HL-60/S4 (cell line): ENCODE data around the gene CCDC24.

Source experiments
- in situ Hi-C: fragments of 300-500 bp; cut with MboI; formaldehyde crosslinking; loops from 2 replicates; pipeline ENCODE4 v1.14.3; 2022; ENCODE audit warnings: low sequenced_read_pairs

CCDC24 gene

DNA sequence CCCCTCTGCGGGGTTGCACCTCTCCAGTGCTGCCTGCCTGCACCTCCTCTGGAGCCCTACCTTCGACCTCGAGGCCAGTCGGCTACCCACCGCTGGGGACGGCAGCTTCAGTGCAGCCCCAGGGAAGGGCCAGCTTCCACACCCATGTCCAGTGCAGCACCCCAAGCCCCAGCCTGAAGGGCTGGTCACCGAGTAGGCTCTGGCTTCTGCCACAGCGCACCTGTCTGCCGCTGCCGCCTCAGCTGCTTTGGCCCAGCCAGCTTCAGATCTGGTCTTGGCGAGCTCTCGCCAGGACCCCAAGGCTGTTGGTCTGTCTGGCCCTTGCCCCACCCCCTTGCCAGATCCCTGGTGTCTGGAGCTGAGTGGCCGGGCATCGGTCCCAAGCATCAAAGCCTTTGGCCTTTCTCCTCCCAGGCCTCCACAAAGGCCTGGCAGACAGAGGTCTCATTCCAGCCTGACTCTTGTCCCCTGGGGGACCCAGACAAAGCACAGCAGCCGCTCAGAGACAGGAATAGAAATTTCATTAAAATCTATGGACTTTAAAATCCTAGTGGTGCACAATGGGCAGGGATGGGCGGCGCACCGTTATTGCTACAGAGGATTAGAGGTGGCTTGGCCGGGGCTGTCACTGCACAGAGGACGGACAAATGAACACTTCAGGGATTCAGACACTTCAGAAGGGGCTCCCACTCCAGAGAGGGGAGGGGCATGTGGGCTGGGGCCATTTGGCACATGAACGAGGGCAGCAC is 4.8 kb downstream of the CCDC24 start:
- in situ Hi-C loops: no loop called here

DNA sequence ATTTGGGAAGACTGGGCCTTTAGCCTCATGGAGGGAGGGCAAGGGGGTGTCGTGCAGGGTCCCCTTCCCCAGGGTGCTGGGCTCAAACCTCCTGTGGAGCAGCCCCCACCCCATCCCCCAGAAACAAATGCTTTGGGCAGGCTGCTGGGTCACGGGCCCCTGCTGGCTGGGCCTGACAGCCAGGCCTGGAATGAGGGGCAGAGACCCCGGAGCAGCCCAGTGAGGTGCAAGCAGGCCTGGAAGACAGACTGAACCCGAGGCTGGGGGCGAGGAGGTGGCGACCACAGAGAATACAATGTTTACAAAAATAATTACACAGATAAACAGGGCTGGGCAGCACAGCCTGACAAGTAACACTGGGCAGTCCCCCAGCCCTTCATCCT is 5.3 kb downstream of the CCDC24 start:
- in situ Hi-C loops: no loop called here

DNA sequence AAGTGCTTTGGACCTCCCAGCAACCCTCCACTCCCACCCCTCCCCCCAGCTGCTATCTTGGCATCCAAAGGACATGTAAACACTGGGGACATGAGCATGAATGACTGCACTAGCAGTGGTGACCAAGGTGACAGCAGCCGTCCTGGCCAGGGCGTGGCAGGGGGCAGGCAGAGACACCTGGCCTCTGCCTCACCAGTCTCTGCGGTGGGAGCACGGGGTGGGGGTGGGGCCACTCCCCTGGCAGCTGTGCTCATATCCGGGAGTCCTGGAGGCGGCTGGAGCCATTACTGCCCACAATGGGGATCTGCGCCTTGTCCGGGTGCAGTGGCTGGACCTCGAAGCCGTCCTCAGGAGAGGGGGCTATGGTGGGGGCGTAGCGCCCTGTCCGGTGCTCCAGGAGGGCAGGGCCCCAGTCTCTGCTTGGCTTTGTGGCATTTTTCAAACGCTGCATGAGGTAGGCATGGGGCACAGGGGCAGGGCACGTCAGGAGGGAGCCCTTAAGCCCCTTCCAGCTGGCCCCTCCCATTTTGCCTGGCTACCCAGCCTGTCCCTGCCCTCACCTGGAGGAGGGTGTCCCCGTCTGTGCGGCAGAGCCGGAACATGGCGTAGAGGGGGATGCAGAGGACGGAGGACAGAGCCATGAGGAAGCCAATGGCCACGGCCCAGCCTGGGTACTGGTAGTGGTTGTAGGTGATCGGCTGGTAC is 6.0 kb downstream of the CCDC24 start:
- in situ Hi-C loops: no loop called here

DNA sequence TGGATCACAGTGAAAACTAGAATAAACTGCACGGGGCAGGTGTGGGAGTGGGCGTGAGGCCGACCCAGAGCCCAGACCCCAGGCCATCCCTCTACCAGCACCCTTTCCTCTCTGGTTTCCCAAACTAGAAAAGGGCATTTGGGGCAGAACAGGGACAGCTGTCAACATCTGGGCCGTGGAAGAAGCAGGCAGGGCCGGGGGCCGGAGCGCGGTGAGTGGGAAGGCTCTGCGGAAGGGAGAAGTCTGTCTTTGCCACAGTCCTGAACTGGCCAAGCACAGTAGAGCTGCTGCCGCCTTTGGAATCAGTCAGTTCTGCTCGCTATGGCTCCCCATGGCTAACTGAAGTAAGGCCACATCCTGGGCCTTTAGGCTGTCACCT is 6.6 kb downstream of the CCDC24 start:
- in situ Hi-C loops: no loop called here

DNA sequence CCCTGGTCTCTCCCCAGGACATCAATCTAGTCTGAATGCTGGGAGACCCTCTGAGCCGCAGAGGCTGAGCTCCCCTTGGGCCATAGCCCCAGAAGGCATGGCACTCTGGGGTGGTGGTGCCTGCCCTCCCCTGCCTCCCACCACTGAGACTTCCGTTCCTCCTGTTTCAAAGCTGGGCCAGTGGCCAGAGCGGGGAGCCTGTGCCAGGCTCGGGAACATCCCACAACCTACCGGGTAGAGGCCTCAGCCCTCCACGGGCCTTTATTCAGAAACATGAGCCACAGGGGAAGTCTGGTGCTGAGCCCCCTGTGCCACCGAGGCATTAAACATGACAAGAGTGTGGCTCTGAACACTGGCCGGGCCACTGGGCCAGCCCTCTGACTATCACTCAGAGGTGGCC is 8.1 kb downstream of the CCDC24 start:
- in situ Hi-C loops: no loop called here

DNA sequence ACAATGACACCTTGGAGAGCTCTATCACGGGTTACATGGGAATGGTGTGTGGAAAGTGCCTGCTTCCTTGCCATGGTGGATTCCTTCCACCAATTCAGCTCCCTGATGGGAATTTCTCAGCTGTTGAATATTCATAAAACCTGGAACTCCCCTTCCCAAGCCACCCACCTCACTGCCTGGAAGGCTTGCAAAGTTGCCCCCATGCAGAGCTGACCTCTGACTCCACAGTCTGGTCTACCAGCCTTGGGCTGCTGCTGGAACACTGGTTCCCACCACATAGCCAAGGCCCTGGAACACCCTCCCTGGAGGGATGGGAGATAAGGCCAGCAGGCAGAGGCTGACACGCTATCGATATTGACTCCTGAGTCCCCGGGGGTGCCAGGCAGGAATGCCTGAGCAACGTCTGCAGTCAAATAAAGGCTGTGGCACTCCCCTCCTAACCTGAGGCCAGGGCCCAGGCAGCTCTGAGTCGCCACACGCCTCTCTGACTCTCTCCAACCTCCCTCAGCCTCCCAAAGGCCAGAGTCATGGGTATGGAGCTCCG is 8.8 kb downstream of the CCDC24 start:
- in situ Hi-C loops: no loop called here

DNA sequence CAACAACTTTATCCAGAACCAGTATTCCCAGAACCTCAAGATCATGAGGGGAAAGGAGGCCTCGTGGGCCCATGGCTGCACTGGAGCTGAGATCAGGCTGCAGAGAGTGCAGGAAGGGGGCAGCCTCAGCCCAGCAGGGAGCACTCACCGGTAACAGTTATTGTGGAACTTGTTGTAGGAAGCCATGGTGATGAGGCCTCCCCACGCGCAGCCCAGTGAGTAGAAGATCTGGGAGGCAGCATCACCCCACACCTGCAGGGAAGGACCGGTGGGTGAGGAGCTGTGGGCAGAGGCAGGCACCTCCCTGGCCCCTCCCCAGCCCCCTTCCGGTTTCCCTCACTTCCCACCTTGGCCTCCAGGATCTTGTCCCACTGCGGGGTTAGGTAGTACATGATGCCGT is 10.8 kb downstream of the CCDC24 start:
- in situ Hi-C loops: no loop called here

DNA sequence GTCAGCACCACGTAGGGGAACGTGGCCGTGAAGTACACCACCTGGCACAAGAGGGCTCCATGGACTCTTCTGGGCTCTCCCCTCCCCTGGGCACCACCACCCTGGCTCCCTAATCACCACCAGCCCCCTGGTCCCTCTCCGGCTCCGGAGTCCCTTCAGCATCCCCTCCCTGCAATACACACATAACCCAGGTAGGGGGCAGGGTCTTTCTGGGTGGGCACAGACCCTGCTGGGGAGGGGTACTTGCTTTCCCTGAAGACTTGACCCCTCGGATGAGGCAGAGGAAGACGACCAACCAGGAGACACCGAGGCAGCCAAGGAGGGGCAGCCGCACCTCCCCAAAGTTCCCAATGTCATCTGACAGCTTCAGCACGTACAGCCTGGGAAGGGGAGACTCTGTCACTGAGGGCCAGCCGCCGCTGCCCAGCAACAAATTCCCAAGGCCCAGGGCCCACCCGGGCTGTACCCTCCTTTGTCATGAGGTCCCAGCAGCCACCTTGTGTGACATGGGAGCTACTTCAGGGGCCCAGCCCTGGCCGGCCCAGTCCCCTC is 11.3 kb downstream of the CCDC24 start:
- in situ Hi-C loops: no loop called here

DNA sequence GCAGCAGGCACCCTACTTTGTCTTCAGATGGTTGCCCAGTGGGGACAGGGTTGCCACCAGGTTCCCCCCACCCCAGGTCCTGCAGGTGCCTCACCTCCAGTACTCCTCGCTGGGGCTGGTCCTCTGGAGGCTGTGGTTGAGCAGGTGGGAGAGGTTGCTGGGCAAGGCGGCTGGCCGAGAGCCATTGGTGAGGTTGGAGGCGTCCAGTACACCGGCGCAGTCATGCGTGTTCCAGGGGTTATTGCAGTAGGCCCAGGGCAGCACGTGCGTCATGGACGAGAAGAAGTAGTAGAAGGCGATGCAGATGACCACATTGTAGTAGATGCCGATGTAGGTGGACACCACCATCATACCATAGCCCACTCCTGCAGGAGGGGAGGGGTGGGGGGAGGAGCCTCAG is 16.9 kb downstream of the CCDC24 start:
- in situ Hi-C loops: no loop called here

DNA sequence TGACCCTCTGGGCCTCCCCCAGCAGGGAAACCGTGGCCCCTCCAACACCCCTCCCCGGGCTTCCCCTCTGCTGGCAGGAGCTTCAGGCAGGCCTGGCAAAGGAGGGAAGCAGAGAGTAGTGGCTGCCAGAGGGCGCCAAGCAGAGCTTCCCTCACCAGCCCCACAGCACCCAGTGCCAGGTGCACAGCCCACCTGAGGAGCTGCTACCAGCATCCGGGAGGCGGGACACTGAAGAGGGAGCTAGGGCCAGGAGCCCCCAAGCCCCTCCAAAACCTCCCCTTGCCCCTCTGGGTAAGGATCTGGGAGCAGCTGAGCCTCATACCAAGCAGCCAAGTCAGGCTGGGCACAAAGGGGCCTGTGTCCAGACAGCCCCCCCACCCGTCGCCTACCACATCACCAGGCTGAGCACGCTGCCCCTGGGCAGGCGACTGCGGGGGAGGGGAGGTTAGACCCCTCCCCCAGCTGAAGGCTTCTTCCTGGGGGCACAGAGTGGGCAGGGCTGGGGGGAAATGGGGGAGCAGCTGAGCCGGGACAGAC is 19.6 kb downstream of the CCDC24 start:
- in situ Hi-C loops: no loop called here

DNA sequence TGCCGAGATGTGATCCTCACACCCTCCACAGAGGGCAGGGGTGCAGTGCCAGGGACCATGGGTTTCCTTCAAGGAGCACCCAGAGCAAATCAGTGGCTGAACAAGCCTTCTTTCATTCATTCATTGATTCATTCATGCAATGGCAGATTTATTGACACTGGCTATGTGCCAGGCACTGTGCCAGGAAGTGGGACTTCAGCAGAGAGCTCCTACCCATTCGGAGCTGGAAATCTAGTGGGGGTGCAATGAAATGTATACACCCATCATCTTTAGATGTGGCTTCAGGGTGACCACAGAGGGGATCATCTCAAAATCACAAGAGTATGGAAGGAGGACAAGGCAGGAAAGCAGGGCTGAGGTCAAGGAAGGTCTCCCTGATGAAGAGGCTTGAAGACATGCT is 21.0 kb downstream of the CCDC24 start:
- in situ Hi-C loops: no loop called here

DNA sequence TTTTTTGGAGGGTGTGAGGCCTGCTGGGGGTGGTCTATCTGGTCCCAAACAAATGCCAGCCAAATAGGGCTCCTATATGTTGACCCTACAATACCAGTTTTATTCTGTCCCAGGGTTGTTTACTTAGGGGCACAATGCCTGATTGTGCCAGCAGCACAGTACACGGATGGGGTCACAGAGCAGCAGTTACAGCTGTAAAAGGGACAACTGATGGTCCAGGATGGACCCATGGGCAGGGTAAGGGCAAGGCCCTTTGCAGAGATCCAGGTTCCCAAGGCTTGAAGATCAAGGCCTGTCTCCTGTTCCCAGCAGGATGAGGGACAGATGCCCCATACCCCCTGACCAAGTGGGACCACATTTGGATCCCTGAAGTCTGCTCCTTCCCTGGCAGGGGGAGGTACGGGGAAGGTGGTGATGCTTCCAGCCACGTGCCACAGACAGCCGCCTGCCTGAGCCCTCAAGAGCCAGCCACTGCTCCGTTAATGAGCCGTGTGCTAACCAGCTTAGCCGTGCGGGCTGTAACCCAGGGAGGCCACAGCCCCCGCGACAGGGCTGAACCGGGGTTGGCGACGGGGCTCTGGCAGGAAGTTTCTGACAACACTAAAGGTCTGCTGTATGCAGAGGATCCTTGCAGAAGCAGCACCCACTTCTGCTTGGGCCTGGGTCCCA is 21.7 kb downstream of the CCDC24 start:
- in situ Hi-C loops: no loop called here

DNA sequence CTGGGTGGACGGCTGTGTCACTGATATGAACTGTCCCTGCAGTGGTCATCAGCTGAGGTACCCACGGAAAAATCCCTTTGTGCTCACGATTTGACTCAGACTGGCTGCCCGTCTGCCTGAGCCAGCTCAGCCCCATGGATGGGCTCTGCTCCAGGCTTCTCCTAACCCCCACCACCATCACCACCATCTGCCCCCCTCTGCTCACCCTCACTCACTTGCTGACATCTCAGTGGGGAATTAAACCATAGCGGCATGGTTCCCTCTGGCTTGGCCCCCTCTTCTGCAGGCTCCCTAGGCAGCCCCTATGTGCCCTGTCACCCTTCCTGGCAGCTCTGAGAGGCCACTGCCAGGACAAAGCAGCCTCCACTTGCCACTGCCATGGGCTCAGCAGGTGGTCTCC is 22.6 kb downstream of the CCDC24 start:
- in situ Hi-C loops: no loop called here

DNA sequence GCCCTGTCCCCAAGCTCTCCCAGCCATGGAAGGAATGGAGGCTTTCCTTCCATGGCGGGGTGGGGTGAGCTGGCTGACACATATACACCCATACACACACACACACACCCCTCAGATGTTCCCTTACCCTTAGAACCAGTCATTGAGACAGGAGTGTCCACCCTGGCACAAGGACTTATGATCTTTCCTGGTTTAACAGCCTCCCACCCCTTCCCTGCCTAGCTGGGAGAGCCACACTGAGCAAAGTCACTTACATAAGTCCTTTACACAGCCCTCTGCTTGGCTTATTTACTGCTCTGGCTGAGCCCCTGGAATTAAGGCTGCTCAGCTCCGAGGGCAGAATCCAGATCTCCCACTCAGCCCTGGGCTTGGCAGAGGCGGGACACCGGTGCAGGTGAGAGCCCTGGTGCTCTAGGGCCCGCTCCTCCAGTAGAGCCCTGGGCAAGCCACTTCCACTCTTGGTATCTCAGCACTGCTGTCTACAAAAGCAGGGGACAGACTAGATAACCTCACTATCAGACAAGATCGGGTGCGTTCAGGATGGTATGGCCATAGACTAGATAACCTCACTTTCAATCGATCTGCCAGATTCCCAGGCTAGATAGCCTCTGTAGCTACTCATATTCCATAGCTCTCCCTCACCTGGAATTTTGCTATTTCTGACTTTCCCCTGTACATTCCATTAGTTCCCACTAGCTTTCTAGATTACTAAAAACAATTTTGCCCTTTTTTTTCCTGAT is 23.1 kb downstream of the CCDC24 start:
- in situ Hi-C loops: no loop called here

DNA sequence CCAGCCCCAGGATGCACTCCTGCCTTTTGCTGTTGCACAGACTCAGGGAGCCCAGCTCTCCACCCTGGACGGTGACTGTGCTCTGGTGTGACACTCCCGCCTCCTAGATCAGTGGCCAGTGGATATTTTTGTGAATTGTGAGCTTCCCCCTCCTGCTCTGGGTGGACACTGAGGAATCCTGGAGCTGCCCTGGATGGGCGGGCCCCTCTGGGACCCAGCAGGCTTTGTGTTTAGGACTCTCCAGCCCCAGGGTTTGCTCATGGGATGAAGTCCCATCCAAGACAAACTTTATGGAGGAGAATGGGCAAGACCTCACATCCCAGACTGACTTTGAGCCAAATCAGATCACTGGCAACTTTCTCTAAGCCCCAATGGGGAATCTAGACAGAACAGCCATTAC is 23.8 kb downstream of the CCDC24 start:
- in situ Hi-C loops: no loop called here

DNA sequence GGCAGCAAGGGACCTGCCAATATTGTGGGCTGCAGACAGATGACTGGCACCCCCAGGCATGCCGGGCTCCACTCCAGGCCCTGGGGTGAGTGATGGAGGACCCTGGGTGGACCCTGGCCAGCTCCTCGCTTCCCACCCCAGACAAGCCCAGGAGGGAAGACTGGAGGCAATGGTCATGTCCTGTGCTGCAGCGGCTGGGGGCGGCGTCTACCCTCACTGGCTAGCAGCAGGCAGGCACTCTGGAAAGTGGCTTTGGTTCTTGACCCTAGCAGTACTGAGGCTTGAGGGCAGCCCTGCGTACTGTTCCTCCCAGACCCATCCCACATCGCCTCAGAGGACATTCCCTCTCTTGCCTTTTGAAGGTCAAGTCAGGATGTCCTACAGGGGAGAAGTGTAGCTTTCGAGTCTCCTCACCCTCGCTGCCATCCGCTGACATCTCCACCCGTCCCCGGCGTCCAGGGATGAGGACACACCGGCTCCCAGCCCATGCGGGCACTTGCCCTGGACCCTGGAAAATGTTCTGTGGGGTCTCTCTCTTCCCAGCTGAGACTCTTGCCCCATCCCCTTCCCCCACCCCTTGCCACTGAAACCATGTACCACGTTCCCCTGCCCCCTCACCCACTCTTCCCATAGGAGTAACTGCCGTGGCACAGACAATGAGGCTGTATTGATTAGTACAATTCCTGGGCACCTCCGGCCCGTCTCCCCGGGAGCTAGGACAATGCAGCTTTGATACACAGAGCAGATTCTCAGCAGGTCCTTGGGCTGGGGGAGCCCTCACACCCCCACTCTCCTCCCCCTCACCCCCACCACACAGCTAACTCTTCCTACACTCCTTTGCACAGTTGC is 24.9 kb downstream of the CCDC24 start:
- in situ Hi-C loops: no loop called here

DNA sequence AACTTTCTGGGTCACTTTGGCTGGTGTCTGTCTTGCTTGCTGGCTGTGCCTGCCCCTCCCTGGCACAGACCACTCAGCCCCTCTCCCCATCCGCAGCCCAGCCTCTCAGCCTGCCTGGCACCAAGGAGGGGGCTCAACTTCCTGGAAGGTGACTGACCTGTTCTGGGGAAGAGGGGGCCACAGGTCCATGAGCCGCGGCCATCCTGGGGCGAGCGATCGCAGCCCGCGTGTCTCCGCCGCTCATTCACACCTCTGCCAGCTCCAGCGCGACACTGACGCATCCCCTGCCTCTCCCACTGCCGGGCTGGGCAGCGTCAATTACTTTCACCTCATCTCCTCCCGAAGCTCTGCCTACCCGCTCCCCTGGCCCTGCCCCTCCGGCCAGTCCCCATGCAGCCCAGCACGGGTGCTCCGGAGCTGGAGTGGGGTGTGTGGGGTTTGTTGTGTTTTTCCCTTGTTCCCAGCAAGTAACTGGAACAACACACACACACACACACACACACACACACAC is 25.5 kb downstream of the CCDC24 start:
- in situ Hi-C loops: no loop called here

DNA sequence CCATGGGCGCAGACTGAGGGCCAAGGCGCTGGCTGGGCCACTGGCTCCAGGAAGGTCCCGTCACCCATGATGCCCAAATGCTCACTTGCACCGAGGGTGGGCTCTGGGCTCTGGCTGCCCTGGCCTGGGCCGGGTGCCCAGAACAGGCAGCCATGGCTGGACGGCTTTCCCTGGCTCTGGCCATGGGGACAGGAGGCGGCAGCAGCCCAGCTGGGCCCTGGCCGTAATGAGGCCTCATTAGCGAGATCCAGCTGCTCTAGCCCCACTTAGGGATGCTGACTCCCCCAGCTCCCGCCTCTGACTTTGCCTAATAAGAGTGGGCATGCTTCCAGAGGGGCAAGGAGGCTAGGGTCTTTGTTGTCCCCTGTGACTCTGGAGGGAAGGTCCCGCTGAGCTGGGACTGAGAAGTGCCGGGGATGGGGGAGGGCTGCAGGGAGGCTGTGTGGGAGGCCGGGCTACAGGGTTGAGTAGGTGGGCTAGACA is 28.1 kb downstream of the CCDC24 start:
- in situ Hi-C loops: no loop called here

DNA sequence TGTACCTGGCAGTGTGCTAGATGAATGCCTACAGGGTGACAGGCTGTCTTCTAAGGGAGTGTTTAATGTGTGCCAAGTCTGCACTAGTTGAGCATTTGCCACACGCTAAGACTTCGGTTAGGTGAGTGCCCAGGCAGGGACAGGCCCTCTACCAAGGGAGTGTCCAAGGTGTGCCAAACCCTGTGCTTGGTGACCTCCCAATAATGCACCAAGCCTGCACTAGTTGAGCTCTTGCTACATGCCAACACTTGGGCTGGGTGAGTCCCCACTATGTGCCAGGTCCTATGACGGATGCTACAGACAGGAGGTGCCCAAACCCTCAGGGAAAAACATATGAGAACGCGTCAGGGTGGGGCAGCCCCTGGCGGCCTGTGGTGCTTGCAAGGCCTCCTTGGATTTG is 29.1 kb downstream of the CCDC24 start:
- in situ Hi-C loops: no loop called here
